LNCAP (cell line): ENCODE measurements around the gene DPEP1.

Experiments used
- CTCF ChIP-seq: fragments of 450-650 bp; IDR thresholded peaks from 2 replicates; pipeline ENCODE4 v1.5.1; 2017; ENCODE audit warnings: mild to moderate bottlenecking

DPEP1 gene

GRCh38 chr16:89658221-89658879, 44.9 kb downstream of the DPEP1 start:
- TF ChIP-seq CTCF: no peak

- TF ChIP-seq CTCF: no peak
These were observed 46.7 kb downstream of the DPEP1 start for GRCh38 chr16:89660146-89660545.

- TF ChIP-seq CTCF: no peak
These were observed 47.8 kb downstream of the DPEP1 start for GRCh38 chr16:89661215-89661614.

- no peak for TF ChIP-seq CTCF
These were observed 54.2 kb downstream of the DPEP1 start for GRCh38 chr16:89667633-89668032.

- TF ChIP-seq CTCF: no peak
These were observed 55.3 kb downstream of the DPEP1 start for GRCh38 chr16:89668790-89669158.

GRCh38 chr16:89669755-89670154, 56.3 kb downstream of the DPEP1 start:
- no peak for TF ChIP-seq CTCF

- no peak for TF ChIP-seq CTCF
These were observed 57.3 kb downstream of the DPEP1 start for GRCh38 chr16:89670496-89671431.
